Measurements from ENCODE around the gene CCNF. TPM values are rescaled to one million over a fixed set of nuclear protein-coding genes. Genes with fewer than 3 reads are reported as not detected.

CCNF gene
- total and polyA plus RNA-seq, 9 of the 15 experiments (the other 6 are each of a cell fraction or from before 2014, with no cell fraction given), result 4.1 to 70.1 (median 29.5) TPM

DNA sequence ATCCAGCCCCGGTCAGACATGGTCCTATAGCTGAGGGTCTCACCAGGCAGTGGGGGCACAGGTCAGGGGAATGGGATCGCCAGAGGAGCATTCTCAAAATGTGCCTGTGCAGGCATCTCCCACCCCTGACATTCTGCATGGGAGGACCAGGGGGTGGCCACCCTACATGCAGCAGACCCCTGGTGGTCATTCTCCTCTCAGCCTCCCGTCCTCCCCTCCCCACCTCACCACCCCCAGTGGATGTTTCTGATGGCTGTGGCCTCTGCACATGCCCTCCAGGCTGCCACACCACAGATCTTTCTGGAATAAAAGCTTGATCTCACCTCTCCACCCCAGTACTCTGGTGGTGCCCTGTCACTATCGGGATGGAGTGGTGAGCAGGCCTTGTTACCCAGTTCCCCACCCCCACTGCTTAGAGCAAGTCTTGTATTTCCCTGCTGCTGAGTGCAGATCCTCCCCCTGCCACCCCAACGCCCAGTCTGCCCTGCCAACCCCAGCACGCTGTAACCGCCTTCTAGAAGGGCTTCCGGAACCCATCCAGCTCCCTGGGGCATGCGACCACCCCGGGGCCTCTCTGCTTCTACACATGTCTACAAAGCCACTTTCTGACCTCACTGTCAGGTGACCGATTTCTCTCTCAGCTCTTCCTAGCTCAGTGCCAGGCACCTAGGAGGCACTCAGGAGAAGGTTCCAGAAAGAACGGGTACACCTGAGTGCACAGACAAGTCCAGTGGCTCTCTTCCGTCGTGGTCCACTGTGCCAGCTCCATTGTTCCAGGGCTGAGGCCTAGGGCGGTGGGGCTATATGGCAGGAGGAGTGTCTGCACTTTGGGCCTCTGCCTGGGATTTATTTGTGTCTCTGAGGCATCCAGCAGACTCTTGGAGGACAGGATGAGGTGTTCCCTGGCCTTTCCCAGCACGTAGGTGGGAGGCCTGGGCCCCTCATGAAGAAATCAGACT lies 55.0 kb downstream of the CCNF start:
- FAIRE-seq, result no peak
- peaks cover 41 to 89% of the 10 kb centered on the region in 2 experiments for H3K4me1 ChIP-seq (replicated peaks in 1 of 2; ENCODE audit: control insufficient read depth in 2 of 2, insufficient read depth in 2 of 2, low read length in 2 of 2)
- POLR2A ChIA-PET, result interaction anchor here (0.6 to 1.6 kb wide), 7 partner anchors 9 to 520 kb away, joined by 3 to 6 read pairs (median 3); partner anchors contain the start of genes RPS2 and TBC1D24
- no peaks in the 10 kb centered on the region for H3K27me3 ChIP-seq (ENCODE audit: control insufficient read depth in 2 of 2, insufficient read depth in 2 of 2, low read length in 2 of 2)
- peaks cover 88% of the 10 kb centered on the region for H3K79me2 ChIP-seq (ENCODE audit: control insufficient read depth, insufficient read depth, low read length)
- no peak overlapping the region for H3K4me3 ChIP-seq
- H4K20me1 ChIP-seq (replicated peaks; ENCODE audit: control insufficient read depth, insufficient read depth, low read length), result peaks cover 5% of the 10 kb centered on the region; the same call in 1 of the 2 replicates
- no peaks in the 10 kb centered on the region for H3K9me1 ChIP-seq (ENCODE audit: control insufficient read depth, insufficient read depth, low read length)
- no peak for DNase-seq (ENCODE audit: extremely low read depth in 1 of 4, low spot score in 3 of 4)
- peaks cover 46% of the 10 kb centered on the region; the same call in 2 of the 3 replicates for H3K36me3 ChIP-seq (ENCODE audit: control insufficient read depth, insufficient read depth, low read length)
- no peak overlapping the region for H2AFZ ChIP-seq (ENCODE audit: low read depth, low read length)
- intact Hi-C loops (cut with micrococcal nuclease), result no loop called here
- ATAC-seq, result peak; percentile 11
- no TSS peak for BruUV-seq (replicated peaks)
- 87% methylated on average over 16 of the region's 16 CpGs for WGBS (ENCODE audit: insufficient coverage, low coverage, missing lambda C conversion rate)
- in situ Hi-C loops (cut with MboI), result no loop called here
- TF ChIP-seq ATF1 (CRISPR knock-in tag; IDR thresholded peaks at IDR 0.05) (no peak), ATF1 (tag; IDR thresholded peaks at IDR 0.05) (no peak), ZFX (CRISPR knock-in tag; IDR thresholded peaks at IDR 0.05) (peak; percentile 36; the same call in 1 of the 2 replicates), KAT7 (CRISPR knock-in tag; IDR thresholded peaks at IDR 0.05; ENCODE audit: borderline replicate concordance) (0 out of 2 replicates have a peak, but pooled peaks have one; percentile 8)
- TF ChIP-seq, protein P1, sequence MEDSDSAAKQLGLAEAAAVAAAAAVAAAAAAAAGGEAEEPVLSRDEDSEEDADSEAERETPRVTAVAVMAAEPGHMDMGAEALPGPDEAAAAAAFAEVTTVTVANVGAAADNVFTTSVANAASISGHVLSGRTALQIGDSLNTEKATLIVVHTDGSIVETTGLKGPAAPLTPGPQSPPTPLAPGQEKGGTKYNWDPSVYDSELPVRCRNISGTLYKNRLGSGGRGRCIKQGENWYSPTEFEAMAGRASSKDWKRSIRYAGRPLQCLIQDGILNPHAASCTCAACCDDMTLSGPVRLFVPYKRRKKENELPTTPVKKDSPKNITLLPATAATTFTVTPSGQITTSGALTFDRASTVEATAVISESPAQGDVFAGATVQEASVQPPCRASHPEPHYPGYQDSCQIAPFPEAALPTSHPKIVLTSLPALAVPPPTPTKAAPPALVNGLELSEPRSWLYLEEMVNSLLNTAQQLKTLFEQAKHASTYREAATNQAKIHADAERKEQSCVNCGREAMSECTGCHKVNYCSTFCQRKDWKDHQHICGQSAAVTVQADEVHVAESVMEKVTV (CRISPR knock-in tag; IDR thresholded peaks at IDR 0.05), result 0 out of 2 replicates have a peak, but pooled peaks have one; percentile 7
- peak overlapping the region; percentile 68 for H3K27ac ChIP-seq (ENCODE audit: extremely low read depth, low read depth, low read length)
- peak overlapping the region; percentile 40 to 89 for H3K9ac ChIP-seq (ENCODE audit: insufficient read depth in 1 of 2, low read depth in 2 of 2, low read length in 2 of 2)
- CTCF ChIA-PET (ENCODE audit: low intra/inter-chr PET ratio), result no interaction called here
- H3K9me3 ChIP-seq (replicated peaks; ENCODE audit: control insufficient read depth, insufficient read depth, low read depth, low read length), result no peaks in the 10 kb centered on the region
- H3K4me2 ChIP-seq (ENCODE audit: insufficient read depth, low read length), result peak overlapping the region; percentile 70

Data from K562 (cell line).